GM12878 (cell line): ENCODE measurements around the gene CDYL2. TPM values are rescaled to one million over a fixed set of nuclear protein-coding genes. Genes with fewer than 3 reads are reported as not detected.

Experiments used
- BCL3 ChIP-seq: IDR thresholded peaks from 2 replicates; pipeline ENCODE4 v1.6.1; 2011; ENCODE audit warnings: borderline replicate concordance, low read depth, mild to moderate bottlenecking, moderate library complexity, low read length; ENCODE audit not compliant: insufficient read depth, poor library complexity, severe bottlenecking
- CBFB ChIP-seq: IDR thresholded peaks from 2 replicates; pipeline ENCODE4 v1.6.1; 2016; ENCODE audit warnings: antibody characterized with exemption, low read depth
- CBX3 ChIP-seq: fragments of 200-600 bp; sonication (generic); IDR thresholded peaks from 2 replicates; pipeline ENCODE4 v1.6.1; 2016; ENCODE audit warnings: low read depth, borderline replicate concordance
- CEBPZ ChIP-seq: fragments of 150-350 bp; IDR thresholded peaks from 2 replicates; pipeline ENCODE4 v1.6.1; 2016; ENCODE audit warnings: low read depth, low read length
- CREB1 ChIP-seq: IDR thresholded peaks from 2 replicates; pipeline ENCODE4 v1.6.1; 2012; ENCODE audit warnings: low read depth, mild to moderate bottlenecking, inconsistent platforms
- FOXM1 ChIP-seq: IDR thresholded peaks from 2 replicates; pipeline ENCODE4 v1.6.1; 2012; ENCODE audit warnings: low read depth, mild to moderate bottlenecking, inconsistent platforms, low read length, moderate library complexity
- IRF5 ChIP-seq: fragments of 450-650 bp; IDR thresholded peaks from 2 replicates; pipeline ENCODE4 v1.6.1; 2017; ENCODE audit warnings: borderline replicate concordance
- JUNB ChIP-seq: IDR thresholded peaks from 2 replicates; pipeline ENCODE4 v1.6.1; 2016; ENCODE audit warnings: antibody characterized with exemption, mild to moderate bottlenecking
- MTA2 ChIP-seq: fragments of 450-650 bp; IDR thresholded peaks from 2 replicates; pipeline ENCODE4 v1.6.1; 2016; ENCODE audit warnings: low read depth, mild to moderate bottlenecking, moderate library complexity
- MTA3 ChIP-seq: IDR thresholded peaks from 2 replicates; pipeline ENCODE4 v1.6.1; 2012; ENCODE audit warnings: low read length, inconsistent platforms, borderline replicate concordance
- NFYA ChIP-seq: IDR thresholded peaks from 2 replicates; pipeline ENCODE4 v1.6.1; 2011; ENCODE audit warnings: low read depth, mild to moderate bottlenecking, low read length, improper control_type of control experiment, borderline replicate concordance
- NRF1 ChIP-seq: conservative IDR thresholded peaks from 2 replicates; pipeline ENCODE4 v1.6.1; 2011; ENCODE audit warnings: mild to moderate bottlenecking, low read depth, low read length, improper control_type of control experiment
- PAX8 ChIP-seq: fragments of 450-650 bp; IDR thresholded peaks from 2 replicates; pipeline ENCODE4 v1.6.1; 2017; ENCODE audit warnings: mild to moderate bottlenecking, moderate library complexity
- PML ChIP-seq: IDR thresholded peaks from 2 replicates; pipeline ENCODE4 v1.6.1; 2012; ENCODE audit warnings: low read length, inconsistent platforms
- POLR2A ChIP-seq: IDR thresholded peaks from 2 replicates; pipeline ENCODE4 v1.6.1; 2011; ENCODE audit warnings: low read depth, mild to moderate bottlenecking, low read length
- POU2F2 ChIP-seq: IDR thresholded peaks from 3 replicates; pipeline ENCODE4 v1.6.1; 2011; ENCODE audit warnings: low read depth, mild to moderate bottlenecking, low read length, borderline replicate concordance
- SPI1 ChIP-seq: IDR thresholded peaks from 2 replicates; pipeline ENCODE4 v1.6.1; 2011; ENCODE audit warnings: low read depth, mild to moderate bottlenecking, low read length, moderate library complexity, borderline replicate concordance; ENCODE audit not compliant: insufficient read depth
- SRF ChIP-seq, 2 experiments: IDR thresholded peaks; 2 replicates each; pipeline ENCODE4 v1.6.1; 2011; ENCODE audit warnings: low read depth in 2 of 2, low read length in 2 of 2, mild to moderate bottlenecking in 1 of 2, moderate library complexity in 1 of 2
- STAT1 ChIP-seq: fragments of 450-650 bp; conservative IDR thresholded peaks from 2 replicates; pipeline ENCODE4 v1.6.1; 2014; ENCODE audit warnings: antibody characterized with exemption, mild to moderate bottlenecking
- TCF12 ChIP-seq: IDR thresholded peaks from 2 replicates; pipeline ENCODE4 v1.6.1; 2011; ENCODE audit warnings: low read depth, mild to moderate bottlenecking, low read length
- TCF3 ChIP-seq: IDR thresholded peaks from 2 replicates; pipeline ENCODE4 v1.6.1; 2012; ENCODE audit warnings: low read depth, mild to moderate bottlenecking, low read length, borderline replicate concordance; ENCODE audit not compliant: insufficient read depth
- YBX1 ChIP-seq: fragments of 450-650 bp; IDR thresholded peaks from 2 replicates; pipeline ENCODE4 v1.6.1; 2016; ENCODE audit warnings: antibody characterized with exemption
- ZBED1 ChIP-seq: IDR thresholded peaks from 2 replicates; pipeline ENCODE4 v1.6.1; 2016; ENCODE audit warnings: borderline replicate concordance
- ZNF622 ChIP-seq: fragments of 450-650 bp; IDR thresholded peaks from 2 replicates; pipeline ENCODE4 v1.6.1; 2017; ENCODE audit warnings: mild to moderate bottlenecking, inconsistent platforms
- polyA plus RNA-seq, 11 experiments: library from polyadenylated mRNA; depleted of rRNA in 4 of 11; unstranded in 6 of 11; stranded (reverse) in 5 of 11; fragments of >200 nt; fragmentation: Nextera tagmentation in 4 of 11; fragmentation: Illumina TruSeq in 1 of 11; extraction: Ambion mirVana in 4 of 11; extraction: Trizol in 1 of 11; gene quantifications; 1 replicate in 1 of 11; 2 replicates in 10 of 11; pipeline versions ENCODE4 v1.2.1 to v1.2.3, GENCODE V29; 2011 to 2016; ENCODE audit warnings: inconsistent platforms in 2 of 11, missing spikeins in 2 of 11, low read depth in 1 of 11
- total RNA-seq, 4 experiments: library from RNA; depleted of rRNA in 3 of 4; stranded (reverse); fragments of >200 nt in 3 of 4; fragmentation: Illumina TruSeq in 1 of 4; extraction: Trizol in 1 of 4; gene quantifications; 2 replicates each; pipeline versions ENCODE4 v1.2.1 to v1.2.3, GENCODE V29; 2013 to 2021

Gene CDYL2
- total and polyA plus RNA-seq, 10 of the 15 experiments (the other 5 are each of a cell fraction or from before 2014, with no cell fraction given) = 0.27 to 22.9 (median 3.9) TPM

GRCh38 chr16:80580109-80580832, 224.1 kb downstream of the CDYL2 start (continued):
- TF ChIP-seq BCL3 (peak; percentile 93), TCF12 (peak; percentile 66; the same call in 1 of the 2 replicates), PAX8 (no peak), CBFB (peak; percentile 93), SPI1 (peak; percentile 34; the same call in 1 of the 2 replicates), IRF5 (no peak), MTA3 (peak; percentile 86; the same call in 1 of the 2 replicates), ZNF622 (no peak), POU2F2 (peak; percentile 54; the same call in 2 of the 3 replicates), CREB1 (0 out of 2 replicates have a peak, but pooled peaks have one; percentile 21), CBX3 (no peak), PML (peak; percentile 72; the same call in 1 of the 2 replicates), ZBED1 (peak; percentile 84), STAT1 (no peak), SRF (IDR thresholded peaks at IDR 0.05; ENCODE audit: low read depth in 2 of 2, low read length in 2 of 2) (0 out of 4 replicates have a peak, but pooled peaks of 1 of the 2 experiments have one; percentile 34), CEBPZ (no peak), FOXM1 (peak; percentile 92), TCF3 (peak; percentile 81; the same call in 1 of the 2 replicates), NRF1 (no peak), MTA2 (no peak), YBX1 (no peak), NFYA (no peak), JUNB (peak; percentile 96), POLR2A (peak; percentile 35; the same call in 1 of the 2 replicates)
